SK-N-SH treated with all-trans-retinoic acid at 6 μM for 48 hours (cell line): Measurements from ENCODE around the gene AMDHD2.
"Not testable (repeated sequence)": the region's sequence is repeated elsewhere in the genome, so short reads cannot be mapped to it uniquely, and the experiment has no call there.

ENCODE experiments used
- ATAC-seq: fragments of 200-7000 bp; cut with Tn5 transposase; 3 replicates; pipeline ENCODE4 v1.9.1; 2020; ENCODE audit warnings: mild to moderate bottlenecking, moderate library complexity

The AMDHD2 gene

GRCh38 chr16:2560131-2560797 is 40.1 kb downstream of the AMDHD2 start:
- ATAC-seq: peak; percentile 5; the same call in 2 of the 3 replicates

GRCh38 chr16:2560798-2561133 is 40.6 kb downstream of the AMDHD2 start:
- peak; percentile 99 for ATAC-seq

DNA sequence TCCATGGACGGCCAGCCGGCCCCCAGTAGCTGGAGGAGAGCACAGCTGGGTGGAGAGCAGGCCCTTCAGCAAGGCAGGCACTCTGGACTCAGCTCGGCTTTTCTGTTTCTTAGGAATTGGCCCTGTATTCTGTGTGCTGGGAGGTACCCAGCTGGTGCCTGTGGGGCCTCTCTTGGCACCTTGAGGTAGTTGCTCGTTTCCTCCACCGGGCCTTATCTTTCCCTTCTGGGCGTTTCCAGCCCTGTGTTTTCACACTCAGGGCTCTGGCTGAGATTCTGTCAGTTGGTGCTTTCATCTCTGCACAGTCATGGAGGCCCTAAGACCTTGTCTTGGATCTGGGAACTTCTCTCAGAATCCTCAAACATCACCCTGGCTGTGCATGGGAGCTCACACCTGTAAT is 47.3 kb downstream of the AMDHD2 start:
- not testable (repeated sequence) for ATAC-seq

GRCh38 chr16:2568573-2568972 is 48.4 kb downstream of the AMDHD2 start:
- not testable (repeated sequence) for ATAC-seq

DNA sequence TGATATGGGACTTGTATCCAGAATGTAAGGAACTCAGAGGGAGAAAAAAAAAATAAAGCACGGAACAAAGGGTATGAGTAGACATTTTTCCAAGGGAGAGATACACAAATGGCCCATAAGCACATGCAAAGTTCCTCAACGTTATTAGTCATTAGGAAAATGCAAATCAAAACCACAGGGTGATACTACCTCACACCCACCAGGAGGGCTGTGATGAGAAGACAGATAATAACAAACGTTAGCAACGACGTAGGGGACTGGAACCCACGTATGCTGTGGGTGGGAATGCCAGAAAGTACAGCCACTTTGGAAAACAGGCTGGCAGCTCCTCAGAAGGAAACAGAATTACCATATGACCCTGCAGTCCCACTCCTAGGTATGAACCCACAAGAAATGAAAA is 52.5 kb downstream of the AMDHD2 start:
- ATAC-seq: not testable (repeated sequence)

DNA sequence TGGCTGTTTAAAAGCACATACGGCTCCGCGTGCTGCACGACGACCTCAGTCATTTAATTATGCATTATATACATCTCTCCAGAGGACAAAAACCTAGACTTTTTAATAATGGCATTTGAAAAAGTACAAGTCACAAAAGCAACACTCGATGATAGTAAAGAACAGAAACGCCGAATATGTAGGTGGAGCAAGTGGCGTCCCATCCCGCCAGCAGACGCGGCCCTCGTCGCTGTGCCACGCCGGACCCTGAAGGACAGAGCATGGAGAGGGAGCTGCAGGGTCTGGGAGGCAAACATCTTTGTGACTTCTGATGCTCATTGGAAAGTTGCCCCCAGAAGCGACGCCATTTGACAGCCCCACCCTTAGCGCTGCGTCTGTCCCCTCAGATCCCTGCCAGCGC is 55.7 kb downstream of the AMDHD2 start:
- ATAC-seq: not testable (repeated sequence)

- ATAC-seq: not testable (repeated sequence)
Observed at GRCh38 chr16:2577044-2577443, 56.9 kb downstream of the AMDHD2 start.

- not testable (repeated sequence) for ATAC-seq
Observed at GRCh38 chr16:2578905-2579304, 58.7 kb downstream of the AMDHD2 start.

GRCh38 chr16:2580143-2580542 is 60.0 kb downstream of the AMDHD2 start:
- peak; percentile 77 for ATAC-seq

DNA sequence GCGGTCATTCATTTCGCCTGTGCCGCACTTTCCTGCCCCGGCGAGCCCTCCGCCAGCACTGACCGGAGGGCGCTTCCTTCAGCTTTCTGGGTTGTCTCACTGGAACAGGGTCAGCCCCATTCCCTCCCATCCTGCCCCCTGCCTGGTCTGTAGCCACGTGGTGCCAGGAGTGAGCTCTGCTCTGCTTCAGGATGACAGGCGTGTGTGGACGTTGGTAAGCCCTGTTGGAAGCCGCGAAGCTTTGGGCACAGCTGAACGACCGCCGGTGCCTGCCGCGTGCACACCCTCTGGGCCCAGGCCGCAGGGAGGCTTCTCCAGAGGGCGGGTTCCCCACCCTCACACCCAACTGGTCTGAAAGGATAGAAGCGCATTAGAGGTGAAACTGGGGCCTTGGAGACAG is 60.6 kb downstream of the AMDHD2 start:
- ATAC-seq: not testable (repeated sequence)
